H1 (cell line): ENCODE results near the gene NRM. TPM values are rescaled to one million over a fixed set of nuclear protein-coding genes. Genes with fewer than 3 reads are reported as not detected.
A peak's percentile ranks its signal among the peaks of the same experiment; 100 is the strongest.

Experiments
- SIX5 ChIP-seq: IDR thresholded peaks from 2 replicates; pipeline ENCODE4 v1.6.1; 2011; ENCODE audit warnings: mild to moderate bottlenecking, low read depth, low read length
- TBP ChIP-seq: IDR thresholded peaks from 2 replicates; pipeline ENCODE4 v1.6.1; 2011; ENCODE audit warnings: low read depth, low read length, improper control_type of control experiment
- polyA plus RNA-seq, 7 experiments: library from polyadenylated mRNA; depleted of rRNA in 3 of 7; stranded (reverse) in 5 of 7; unstranded in 2 of 7; fragments of >200 nt in 5 of 7; fragments of 200-250 nt in 2 of 7; gene quantifications; 1 replicate in 5 of 7; 2 replicates in 1 of 7; 4 replicates in 1 of 7; pipeline versions ENCODE4 v1.2.1 to v1.2.3, GENCODE V29; 2011 to 2013; ENCODE audit warnings: missing spikeins in 2 of 7, mixed read lengths in 2 of 7
- total RNA-seq: library from RNA; stranded (reverse); fragmentation: NEBNext Ultra II Directional; extraction: Animal tissue kit (Norgen Biotek cat#: 25700); gene quantifications from 2 replicates; pipeline ENCODE4 v1.2.1, GENCODE V29; 2021

Gene NRM
- total and polyA plus RNA-seq, 2 of the 8 experiments (the other 6 are each of a cell fraction or from before 2014, with no cell fraction given), result 27.3 to 50.4 TPM

DNA sequence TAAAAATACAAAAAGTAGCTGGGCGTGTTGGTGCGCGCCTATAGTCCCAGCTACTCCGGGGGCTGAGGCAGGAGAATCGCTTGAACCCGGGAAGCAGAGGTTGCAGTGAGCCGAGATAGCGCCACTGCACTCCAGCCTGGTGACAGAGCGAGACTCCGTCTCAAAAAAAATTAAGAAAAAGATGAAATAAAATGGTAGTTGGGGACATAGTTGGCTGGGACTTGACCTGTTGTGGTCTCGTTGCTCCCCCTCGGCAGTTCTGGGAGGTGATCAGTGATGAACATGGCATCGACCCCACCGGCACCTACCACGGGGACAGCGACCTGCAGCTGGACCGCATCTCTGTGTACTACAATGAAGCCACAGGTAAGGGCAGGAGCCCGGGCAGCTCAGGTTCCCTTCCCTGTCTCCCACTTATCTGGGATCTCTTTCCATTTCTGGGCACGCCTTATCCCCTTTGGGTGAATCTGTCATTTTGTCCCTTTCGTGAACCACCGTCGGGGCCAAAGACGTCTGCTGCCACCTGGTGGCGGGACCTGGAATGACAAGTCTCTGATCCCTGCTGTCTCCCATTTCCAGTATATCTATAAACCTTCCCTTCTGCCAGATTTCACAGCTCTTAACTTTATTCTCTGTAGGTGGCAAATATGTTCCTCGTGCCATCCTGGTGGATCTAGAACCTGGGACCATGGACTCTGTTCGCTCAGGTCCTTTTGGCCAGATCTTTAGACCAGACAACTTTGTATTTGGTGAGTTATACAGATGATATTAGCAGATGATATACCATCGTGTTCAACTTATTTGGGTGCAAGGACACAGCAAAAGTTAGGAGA, 31.7 kb upstream of the NRM start (continued):
- TF ChIP-seq TBP, result peak; percentile 34; the same call in 1 of the 2 replicates
- no peak for TF ChIP-seq SIX5
